Esophagus squamous epithelium (tissue), 5 donors: ENCODE results near the gene SHLD1. TPM values are rescaled to one million over a fixed set of nuclear protein-coding genes. Genes with fewer than 3 reads are reported as not detected.

Source experiments
- DNase-seq: peaks from one replicate; lab custom pipeline; 2025; lab: John Stamatoyannopoulos, UW
- H3K27ac ChIP-seq, 4 donors: fragments of 200-600 bp; sonication (generic); one replicate each; pipeline ENCODE4 v1.5.1; 2016 to 2019; ENCODE audit warnings: mild to moderate bottlenecking in 1 of 4
- H3K27me3 ChIP-seq, 4 donors: fragments of 200-600 bp; sonication (generic); 1 replicate in 3 of 4; 2 replicates in 1 of 4; pipeline versions ENCODE4 v1.5.1 to v1.6.0; 2017 to 2021; ENCODE audit warnings: antibody characterized with exemption in 1 of 4
- H3K36me3 ChIP-seq, 3 donors: fragments of 200-600 bp; sonication (generic); one replicate each; pipeline ENCODE4 v1.5.1; 2016 to 2019
- H3K4me1 ChIP-seq, 3 donors: fragments of 200-600 bp; sonication (generic); one replicate each; pipeline ENCODE4 v1.5.1; 2017 to 2019
- H3K4me3 ChIP-seq, 4 donors: fragments of 200-600 bp; sonication (generic); 1 replicate in 3 of 4; 2 replicates in 1 of 4; pipeline ENCODE4 v1.5.1; 2016 to 2019; ENCODE audit warnings: mild to moderate bottlenecking in 2 of 4, moderate library complexity in 1 of 4
- H3K9me3 ChIP-seq, 3 donors: fragments of 200-600 bp; sonication (generic); one replicate each; pipeline ENCODE4 v1.5.1; 2016 to 2019
- CTCF ChIP-seq, 6 experiments: fragments of 450-650 bp in 4 of 6; fragments of 200-600 bp in 2 of 6; sonication (generic) in 2 of 6; IDR thresholded peaks; one replicate each; pipeline ENCODE4 v1.5.1; 2016 to 2019; ENCODE audit warnings: antibody characterized with exemption in 6 of 6, mild to moderate bottlenecking in 4 of 6, moderate library complexity in 4 of 6
- POLR2A ChIP-seq, 4 donors: fragments of 450-650 bp; IDR thresholded peaks; one replicate each; pipeline ENCODE4 v1.6.1; 2017; ENCODE audit warnings: antibody characterized with exemption in 4 of 4, mild to moderate bottlenecking in 4 of 4, moderate library complexity in 3 of 4
- WGBS, 2 donors: methylation state at CpG; one replicate each; pipeline ENCODE4 v1.1.5; 2018; 5-methylcytosine and 5-hydroxymethylcytosine counted together
- intact Hi-C: fragments of 100-400 bp; cut with DNase I; formaldehyde crosslinking; loops from one replicate; pipeline ENCODE4 v1.15.0; 2022
- total RNA-seq, 4 donors: library from RNA; depleted of rRNA; stranded (reverse); fragments of >200 nt; gene quantifications; one replicate each; pipeline ENCODE4 v1.1.0, GENCODE V29; 2016
- donor health status: DM: yes; HTN: yes; CAD: no.

SHLD1 gene
- total RNA-seq, 4 donors from 2014 or later = 1.2 to 3.6 (median 2.0) TPM

- Histone ChIP-seq H3K9me3 (no peaks in the 10 kb centered on the region), H3K4me3 (no peak overlapping the region), H3K27ac (no peak overlapping the region), H3K4me1 (peaks cover 0 to 16% (median 0%) of the 10 kb centered on the region in 3 donors), H3K27me3 (no peaks in the 10 kb centered on the region), H3K36me3 (no peaks in the 10 kb centered on the region)
- 88 to 98% methylated on average over 3 of the region's 3 CpGs for WGBS, 2 donors
- no peak for DNase-seq
- TF ChIP-seq POLR2A (IDR thresholded peaks at IDR 0.05) = no peak
- intact Hi-C loops = no loop called here
Observed at GRCh38 chr20:5807431-5807830, 57.2 kb downstream of the SHLD1 start.

GRCh38 chr20:5808901-5809300, 58.7 kb downstream of the SHLD1 start:
- no peak for DNase-seq
- TF ChIP-seq CTCF (IDR thresholded peaks at IDR 0.05) = no peak
- TF ChIP-seq POLR2A (IDR thresholded peaks at IDR 0.05) = no peak
- no peaks in the 10 kb centered on the region for H3K27me3 ChIP-seq
- no peaks in the 10 kb centered on the region for H3K36me3 ChIP-seq
- H3K27ac ChIP-seq = no peak overlapping the region
- H3K4me1 ChIP-seq = peaks cover 0 to 16% (median 0%) of the 10 kb centered on the region in 3 donors
- no peaks in the 10 kb centered on the region for H3K9me3 ChIP-seq
- intact Hi-C loops = no loop called here
- no peak overlapping the region for H3K4me3 ChIP-seq
- WGBS, 2 donors = 55 to 63% methylated on average over 2 of the region's 2 CpGs

- no peak for TF ChIP-seq CTCF (IDR thresholded peaks at IDR 0.05)
- no peak for TF ChIP-seq POLR2A (IDR thresholded peaks at IDR 0.05)
- Histone ChIP-seq H3K9me3 (no peaks in the 10 kb centered on the region), H3K27me3 (no peaks in the 10 kb centered on the region), H3K27ac (no peak overlapping the region), H3K36me3 (no peaks in the 10 kb centered on the region), H3K4me3 (no peak overlapping the region), H3K4me1 (peaks cover 0 to 10% (median 0%) of the 10 kb centered on the region in 3 donors)
- DNase-seq = no peak
- intact Hi-C loops = no loop called here
- WGBS, 2 donors = 76 to 88% methylated on average over 5 of the region's 5 CpGs
Observed at GRCh38 chr20:5809495-5809894, 59.3 kb downstream of the SHLD1 start.

- H3K27me3 ChIP-seq = no peaks in the 10 kb centered on the region
- intact Hi-C loops = no loop called here
- no peak overlapping the region for H3K4me3 ChIP-seq
- WGBS, 2 donors = 91 to 92% methylated on average over 4 to 5 of the region's 5 CpGs
- no peak for TF ChIP-seq POLR2A (IDR thresholded peaks at IDR 0.05)
- no peak for TF ChIP-seq CTCF (IDR thresholded peaks at IDR 0.05)
- no peaks in the 10 kb centered on the region for H3K9me3 ChIP-seq
- H3K4me1 ChIP-seq = no peaks in the 10 kb centered on the region
- no peak for DNase-seq
- H3K27ac ChIP-seq = no peak overlapping the region
- no peaks in the 10 kb centered on the region for H3K36me3 ChIP-seq
Observed at GRCh38 chr20:5810800-5811422, 60.7 kb downstream of the SHLD1 start.

GRCh38 chr20:5811746-5812145, 61.5 kb downstream of the SHLD1 start:
- Histone ChIP-seq H3K36me3 (no peaks in the 10 kb centered on the region), H3K9me3 (no peaks in the 10 kb centered on the region), H3K4me3 (no peak overlapping the region), H3K27me3 (no peaks in the 10 kb centered on the region), H3K27ac (no peak overlapping the region), H3K4me1 (no peaks in the 10 kb centered on the region)
- no peak for DNase-seq
- intact Hi-C loops = no loop called here
- no peak for TF ChIP-seq POLR2A (IDR thresholded peaks at IDR 0.05)
- no peak for TF ChIP-seq CTCF (IDR thresholded peaks at IDR 0.05)
- 94 to 95% methylated on average over 4 of the region's 4 CpGs for WGBS, 2 donors

- Histone ChIP-seq H3K27ac (no peak overlapping the region), H3K4me3 (no peak overlapping the region), H3K9me3 (no peaks in the 10 kb centered on the region), H3K36me3 (no peaks in the 10 kb centered on the region), H3K4me1 (peaks cover 0 to 8% (median 0%) of the 10 kb centered on the region in 3 donors), H3K27me3 (no peaks in the 10 kb centered on the region)
- WGBS, 2 donors = 93 to 100% methylated on average over 1 of the region's 1 CpG
- intact Hi-C loops = no loop called here
- TF ChIP-seq POLR2A (IDR thresholded peaks at IDR 0.05) (no peak), CTCF (IDR thresholded peaks at IDR 0.05) (no peak)
- no peak for DNase-seq
Observed at GRCh38 chr20:5818346-5818681, 68.1 kb downstream of the SHLD1 start.
